WTC11 (cell line): ENCODE data around the gene DYNC1I1. TPM values are rescaled to one million over a fixed set of nuclear protein-coding genes. Genes with fewer than 3 reads are reported as not detected.

Experiments
- ATF2 ChIP-seq: sonication (generic); formaldehyde crosslinking; IDR thresholded peaks from 2 replicates; pipeline ENCODE4 v1.8.1; 2022; ENCODE audit warnings: low read depth, missing genetic modification reagents, borderline replicate concordance
- ATF6 ChIP-seq: sonication (generic); formaldehyde crosslinking; IDR thresholded peaks from 2 replicates; pipeline ENCODE4 v1.8.1; 2023; ENCODE audit warnings: mild to moderate bottlenecking, missing genetic modification reagents
- CREM ChIP-seq: sonication (generic); formaldehyde crosslinking; IDR thresholded peaks from 2 replicates; pipeline ENCODE4 v1.8.1; 2022; ENCODE audit warnings: mild to moderate bottlenecking, missing genetic modification reagents, moderate library complexity
- CTCF ChIP-seq: fragments of 200-600 bp; IDR thresholded peaks from 2 replicates; pipeline ENCODE4 v1.8.0; 2022; ENCODE audit warnings: antibody characterized with exemption
- EMX1 ChIP-seq: fragments of 250-450 bp; sonication (Bioruptor Pico); IDR thresholded peaks from 2 replicates; pipeline ENCODE4 v1.8.0; 2021; ENCODE audit warnings: mild to moderate bottlenecking
- FOXK1 ChIP-seq: sonication (generic); formaldehyde crosslinking; IDR thresholded peaks from 2 replicates; pipeline ENCODE4 v1.8.0; 2022; ENCODE audit warnings: mild to moderate bottlenecking, moderate library complexity, missing genetic modification reagents
- FOXP4 ChIP-seq: sonication (generic); formaldehyde crosslinking; IDR thresholded peaks from 2 replicates; pipeline ENCODE4 v1.8.0; 2022; ENCODE audit warnings: mild to moderate bottlenecking, missing genetic modification reagents
- JAZF1 ChIP-seq: fragments of 250-450 bp; sonication (Bioruptor Pico); IDR thresholded peaks from 2 replicates; pipeline ENCODE4 v1.9.0; 2021; ENCODE audit warnings: moderate library complexity, mild to moderate bottlenecking, inconsistent platforms
- JUN ChIP-seq: sonication (generic); formaldehyde crosslinking; IDR thresholded peaks from 2 replicates; pipeline ENCODE4 v1.8.0; 2023; ENCODE audit warnings: mild to moderate bottlenecking, missing genetic modification reagents
- MXD4 ChIP-seq: fragments of 250-450 bp; sonication (Bioruptor Pico); IDR thresholded peaks from 2 replicates; pipeline ENCODE4 v1.8.0; 2021; ENCODE audit warnings: mild to moderate bottlenecking, moderate library complexity, borderline replicate concordance
- NR2C2 ChIP-seq: sonication (generic); formaldehyde crosslinking; IDR thresholded peaks from 2 replicates; pipeline ENCODE4 v1.8.0; 2022; ENCODE audit warnings: mild to moderate bottlenecking, missing genetic modification reagents
- SP1 ChIP-seq: sonication (generic); formaldehyde crosslinking; conservative IDR thresholded peaks from 2 replicates; pipeline ENCODE4 v1.8.1; 2022; ENCODE audit warnings: missing genetic modification reagents
- TEAD1 ChIP-seq: sonication (generic); formaldehyde crosslinking; IDR thresholded peaks from 2 replicates; pipeline ENCODE4 v1.8.0; 2022; ENCODE audit warnings: mild to moderate bottlenecking, missing genetic modification reagents
- ZNF121 ChIP-seq: sonication (generic); formaldehyde crosslinking; IDR thresholded peaks from 2 replicates; pipeline ENCODE4 v1.8.0; 2023; ENCODE audit warnings: missing genetic modification reagents
- ZNF232 ChIP-seq: sonication (generic); formaldehyde crosslinking; IDR thresholded peaks from 2 replicates; pipeline ENCODE4 v1.8.0; 2022; ENCODE audit warnings: mild to moderate bottlenecking, missing genetic modification reagents
- ZNF396 ChIP-seq: fragments of 250-450 bp; sonication (Bioruptor Pico); IDR thresholded peaks from 2 replicates; pipeline ENCODE4 v1.8.0; 2021; ENCODE audit warnings: mild to moderate bottlenecking, moderate library complexity, borderline replicate concordance
- total RNA-seq: library from RNA; stranded (reverse); gene quantifications from 3 replicates; pipeline ENCODE4 v1.2.3, GENCODE V29; 2021
- TF ChIP-seq, protein P1 (sequence below): sonication (generic); formaldehyde crosslinking; IDR thresholded peaks from 2 replicates; pipeline ENCODE4 v1.8.0; 2023; ENCODE audit warnings: mild to moderate bottlenecking, missing genetic modification reagents
- TF ChIP-seq, protein P2 (sequence below): sonication (generic); formaldehyde crosslinking; IDR thresholded peaks from 2 replicates; pipeline ENCODE4 v1.8.1; 2022; ENCODE audit warnings: missing genetic modification reagents, borderline replicate concordance
- TF ChIP-seq, protein P3 (sequence below): sonication (generic); formaldehyde crosslinking; IDR thresholded peaks from 2 replicates; pipeline ENCODE4 v1.8.1; 2023; ENCODE audit warnings: mild to moderate bottlenecking, missing genetic modification reagents, moderate library complexity
- TF ChIP-seq, protein P4 (sequence below): sonication (generic); formaldehyde crosslinking; IDR thresholded peaks from 2 replicates; pipeline ENCODE4 v1.8.0; 2023; ENCODE audit warnings: missing genetic modification reagents
- TF ChIP-seq, protein P5 (sequence below): sonication (generic); formaldehyde crosslinking; IDR thresholded peaks from 2 replicates; pipeline ENCODE4 v1.8.1; 2023; ENCODE audit warnings: mild to moderate bottlenecking, moderate library complexity, missing genetic modification reagents

DYNC1I1 gene
- total RNA-seq, 1 experiment from 2014 or later: 2.8 TPM

DNA sequence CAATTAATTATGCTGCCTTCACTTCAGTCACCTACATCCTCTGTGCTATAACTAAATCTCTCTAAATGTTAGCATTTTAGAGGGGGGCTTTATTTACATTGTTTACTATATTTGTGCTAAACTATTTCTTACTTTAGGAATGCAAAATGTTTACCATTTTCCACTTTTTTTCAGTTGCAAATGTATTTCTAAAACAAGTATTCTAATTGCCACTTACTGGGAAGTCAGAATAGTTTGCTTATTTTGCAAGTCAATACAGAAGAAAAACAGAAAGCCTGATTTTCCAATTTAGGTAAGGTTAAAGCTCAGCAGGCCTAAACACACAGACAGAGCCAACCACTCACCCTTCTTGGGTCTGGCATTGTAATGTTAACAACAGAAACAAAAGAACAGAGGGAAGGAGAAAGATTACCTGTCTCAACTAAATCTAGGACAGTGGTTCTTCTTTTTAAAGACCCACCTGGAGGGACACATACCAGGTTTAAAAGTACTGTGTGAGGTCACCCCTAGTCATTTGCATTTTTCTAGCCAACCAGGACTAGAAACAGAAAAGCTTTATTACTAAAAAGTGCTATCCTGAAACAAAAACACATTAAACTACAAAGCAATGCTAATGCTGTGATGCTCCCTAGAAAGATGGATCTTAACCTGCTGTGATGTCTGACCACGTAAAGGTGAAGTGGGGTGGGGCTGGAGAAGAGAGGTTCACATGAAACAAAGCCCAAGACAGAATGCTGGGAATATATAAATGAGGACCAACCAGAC, 371.3 kb downstream of the DYNC1I1 start (continued):
- TF ChIP-seq, protein P1, sequence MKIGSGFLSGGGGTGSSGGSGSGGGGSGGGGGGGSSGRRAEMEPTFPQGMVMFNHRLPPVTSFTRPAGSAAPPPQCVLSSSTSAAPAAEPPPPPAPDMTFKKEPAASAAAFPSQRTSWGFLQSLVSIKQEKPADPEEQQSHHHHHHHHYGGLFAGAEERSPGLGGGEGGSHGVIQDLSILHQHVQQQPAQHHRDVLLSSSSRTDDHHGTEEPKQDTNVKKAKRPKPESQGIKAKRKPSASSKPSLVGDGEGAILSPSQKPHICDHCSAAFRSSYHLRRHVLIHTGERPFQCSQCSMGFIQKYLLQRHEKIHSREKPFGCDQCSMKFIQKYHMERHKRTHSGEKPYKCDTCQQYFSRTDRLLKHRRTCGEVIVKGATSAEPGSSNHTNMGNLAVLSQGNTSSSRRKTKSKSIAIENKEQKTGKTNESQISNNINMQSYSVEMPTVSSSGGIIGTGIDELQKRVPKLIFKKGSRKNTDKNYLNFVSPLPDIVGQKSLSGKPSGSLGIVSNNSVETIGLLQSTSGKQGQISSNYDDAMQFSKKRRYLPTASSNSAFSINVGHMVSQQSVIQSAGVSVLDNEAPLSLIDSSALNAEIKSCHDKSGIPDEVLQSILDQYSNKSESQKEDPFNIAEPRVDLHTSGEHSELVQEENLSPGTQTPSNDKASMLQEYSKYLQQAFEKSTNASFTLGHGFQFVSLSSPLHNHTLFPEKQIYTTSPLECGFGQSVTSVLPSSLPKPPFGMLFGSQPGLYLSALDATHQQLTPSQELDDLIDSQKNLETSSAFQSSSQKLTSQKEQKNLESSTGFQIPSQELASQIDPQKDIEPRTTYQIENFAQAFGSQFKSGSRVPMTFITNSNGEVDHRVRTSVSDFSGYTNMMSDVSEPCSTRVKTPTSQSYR (CRISPR knock-in tag): 0 out of 2 replicates have a peak, but pooled peaks have one; percentile 36
- TF ChIP-seq, protein P2, sequence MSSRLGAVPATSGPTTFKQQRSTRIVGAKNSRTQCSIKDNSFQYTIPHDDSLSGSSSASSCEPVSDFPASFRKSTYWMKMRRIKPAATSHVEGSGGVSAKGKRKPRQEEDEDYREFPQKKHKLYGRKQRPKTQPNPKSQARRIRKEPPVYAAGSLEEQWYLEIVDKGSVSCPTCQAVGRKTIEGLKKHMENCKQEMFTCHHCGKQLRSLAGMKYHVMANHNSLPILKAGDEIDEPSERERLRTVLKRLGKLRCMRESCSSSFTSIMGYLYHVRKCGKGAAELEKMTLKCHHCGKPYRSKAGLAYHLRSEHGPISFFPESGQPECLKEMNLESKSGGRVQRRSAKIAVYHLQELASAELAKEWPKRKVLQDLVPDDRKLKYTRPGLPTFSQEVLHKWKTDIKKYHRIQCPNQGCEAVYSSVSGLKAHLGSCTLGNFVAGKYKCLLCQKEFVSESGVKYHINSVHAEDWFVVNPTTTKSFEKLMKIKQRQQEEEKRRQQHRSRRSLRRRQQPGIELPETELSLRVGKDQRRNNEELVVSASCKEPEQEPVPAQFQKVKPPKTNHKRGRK: no peak
- TF ChIP-seq, protein P3, sequence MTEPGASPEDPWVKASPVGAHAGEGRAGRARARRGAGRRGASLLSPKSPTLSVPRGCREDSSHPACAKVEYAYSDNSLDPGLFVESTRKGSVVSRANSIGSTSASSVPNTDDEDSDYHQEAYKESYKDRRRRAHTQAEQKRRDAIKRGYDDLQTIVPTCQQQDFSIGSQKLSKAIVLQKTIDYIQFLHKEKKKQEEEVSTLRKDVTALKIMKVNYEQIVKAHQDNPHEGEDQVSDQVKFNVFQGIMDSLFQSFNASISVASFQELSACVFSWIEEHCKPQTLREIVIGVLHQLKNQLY (CRISPR knock-in tag): no peak
- no peak for TF ChIP-seq ZNF232 (CRISPR knock-in tag)
- peak; percentile 97; the same call in 1 of the 2 replicates for TF ChIP-seq FOXP4 (CRISPR knock-in tag)
- TF ChIP-seq SP1: peak; percentile 47; the same call in 1 of the 2 replicates
- TF ChIP-seq TEAD1 (CRISPR knock-in tag): peak; percentile 73; the same call in 1 of the 2 replicates
- TF ChIP-seq FOXK1 (CRISPR knock-in tag): peak; percentile 81
- TF ChIP-seq ATF6 (CRISPR knock-in tag): no peak
- no peak for TF ChIP-seq CTCF
- TF ChIP-seq MXD4 (CRISPR knock-in tag): no peak
- no peak for TF ChIP-seq ZNF121 (CRISPR knock-in tag)
- no peak for TF ChIP-seq JUN
- TF ChIP-seq NR2C2: no peak
- TF ChIP-seq, protein P4, sequence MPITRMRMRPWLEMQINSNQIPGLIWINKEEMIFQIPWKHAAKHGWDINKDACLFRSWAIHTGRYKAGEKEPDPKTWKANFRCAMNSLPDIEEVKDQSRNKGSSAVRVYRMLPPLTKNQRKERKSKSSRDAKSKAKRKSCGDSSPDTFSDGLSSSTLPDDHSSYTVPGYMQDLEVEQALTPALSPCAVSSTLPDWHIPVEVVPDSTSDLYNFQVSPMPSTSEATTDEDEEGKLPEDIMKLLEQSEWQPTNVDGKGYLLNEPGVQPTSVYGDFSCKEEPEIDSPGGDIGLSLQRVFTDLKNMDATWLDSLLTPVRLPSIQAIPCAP (CRISPR knock-in tag): no peak
- no peak for TF ChIP-seq ATF2
- TF ChIP-seq ZNF396 (CRISPR knock-in tag): no peak
- TF ChIP-seq CREM (CRISPR knock-in tag): peak; percentile 57; the same call in 1 of the 2 replicates
- TF ChIP-seq, protein P5, sequence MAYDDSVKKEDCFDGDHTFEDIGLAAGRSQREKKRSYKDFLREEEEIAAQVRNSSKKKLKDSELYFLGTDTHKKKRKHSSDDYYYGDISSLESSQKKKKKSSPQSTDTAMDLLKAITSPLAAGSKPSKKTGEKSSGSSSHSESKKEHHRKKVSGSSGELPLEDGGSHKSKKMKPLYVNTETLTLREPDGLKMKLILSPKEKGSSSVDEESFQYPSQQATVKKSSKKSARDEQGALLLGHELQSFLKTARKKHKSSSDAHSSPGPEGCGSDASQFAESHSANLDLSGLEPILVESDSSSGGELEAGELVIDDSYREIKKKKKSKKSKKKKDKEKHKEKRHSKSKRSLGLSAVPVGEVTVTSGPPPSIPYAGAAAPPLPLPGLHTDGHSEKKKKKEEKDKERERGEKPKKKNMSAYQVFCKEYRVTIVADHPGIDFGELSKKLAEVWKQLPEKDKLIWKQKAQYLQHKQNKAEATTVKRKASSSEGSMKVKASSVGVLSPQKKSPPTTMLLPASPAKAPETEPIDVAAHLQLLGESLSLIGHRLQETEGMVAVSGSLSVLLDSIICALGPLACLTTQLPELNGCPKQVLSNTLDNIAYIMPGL: no peak
- no peak for TF ChIP-seq JAZF1 (CRISPR knock-in tag)
- no peak for TF ChIP-seq EMX1 (CRISPR knock-in tag)
